ENCODE results near the gene CHRNA1.

- TF ChIP-seq, protein P1, sequence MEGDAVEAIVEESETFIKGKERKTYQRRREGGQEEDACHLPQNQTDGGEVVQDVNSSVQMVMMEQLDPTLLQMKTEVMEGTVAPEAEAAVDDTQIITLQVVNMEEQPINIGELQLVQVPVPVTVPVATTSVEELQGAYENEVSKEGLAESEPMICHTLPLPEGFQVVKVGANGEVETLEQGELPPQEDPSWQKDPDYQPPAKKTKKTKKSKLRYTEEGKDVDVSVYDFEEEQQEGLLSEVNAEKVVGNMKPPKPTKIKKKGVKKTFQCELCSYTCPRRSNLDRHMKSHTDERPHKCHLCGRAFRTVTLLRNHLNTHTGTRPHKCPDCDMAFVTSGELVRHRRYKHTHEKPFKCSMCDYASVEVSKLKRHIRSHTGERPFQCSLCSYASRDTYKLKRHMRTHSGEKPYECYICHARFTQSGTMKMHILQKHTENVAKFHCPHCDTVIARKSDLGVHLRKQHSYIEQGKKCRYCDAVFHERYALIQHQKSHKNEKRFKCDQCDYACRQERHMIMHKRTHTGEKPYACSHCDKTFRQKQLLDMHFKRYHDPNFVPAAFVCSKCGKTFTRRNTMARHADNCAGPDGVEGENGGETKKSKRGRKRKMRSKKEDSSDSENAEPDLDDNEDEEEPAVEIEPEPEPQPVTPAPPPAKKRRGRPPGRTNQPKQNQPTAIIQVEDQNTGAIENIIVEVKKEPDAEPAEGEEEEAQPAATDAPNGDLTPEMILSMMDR (IDR thresholded peaks at IDR 0.05): no peak
- no peak for TF ChIP-seq POLR2A (IDR thresholded peaks at IDR 0.05)
These were observed 8.2 kb upstream of the CHRNA1 start for GRCh38 chr2:174772472-174772801.

Measured in uterus (tissue), 2 donors.